ENCODE data around the gene RABL3. TPM values are rescaled to one million over a fixed set of nuclear protein-coding genes. Genes with fewer than 3 reads are reported as not detected.
"Not testable (repeated sequence)": the region's sequence is repeated elsewhere in the genome, so short reads cannot be mapped to it uniquely, and the experiment has no call there.

Gene RABL3
- total RNA-seq, 1 donor from 2014 or later: 16.6 TPM

- no peak for DNase-seq (ENCODE audit: low spot score)
Observed at GRCh38 chr3:120745466-120745865, 3.1 kb upstream of the RABL3 start.

DNA sequence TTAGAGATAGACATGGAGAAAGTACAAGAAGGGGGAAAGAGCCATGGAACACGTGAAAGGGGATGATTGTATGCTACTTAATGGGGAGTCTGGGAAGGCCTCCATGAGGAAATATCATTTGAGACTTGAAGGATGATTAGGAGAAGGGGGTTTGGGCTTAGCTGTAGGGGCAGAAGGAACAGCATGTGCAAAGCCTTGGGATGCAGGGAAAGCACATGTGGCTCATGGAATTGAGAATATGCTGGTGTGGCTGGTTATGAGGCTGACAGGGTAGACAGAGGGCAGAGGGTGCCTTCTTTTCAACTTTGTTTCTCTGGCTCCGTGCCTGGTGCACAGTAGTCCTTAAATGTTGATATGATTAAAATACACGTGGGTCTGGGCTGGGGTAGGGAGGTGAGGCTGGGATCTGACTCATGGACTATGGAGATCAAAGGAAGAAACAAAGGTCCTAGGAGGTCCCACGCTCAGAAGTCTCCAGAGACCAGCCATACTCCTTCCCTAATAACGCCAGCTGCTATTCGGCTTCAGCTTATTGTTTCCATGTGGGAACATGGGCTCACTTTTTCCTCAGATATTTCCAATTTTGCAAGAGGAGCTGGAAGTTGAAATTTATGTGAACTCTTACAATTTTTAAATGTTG is 1.4 kb upstream of the RABL3 start:
- DNase-seq (ENCODE audit: low spot score): no peak

- DNase-seq (ENCODE audit: low spot score): no peak
Observed at GRCh38 chr3:120742849-120743365, 591 bp upstream of the RABL3 start.

GRCh38 chr3:120741837-120742197 is 499 bp downstream of the RABL3 start:
- DNase-seq (ENCODE audit: low spot score): no peak

- no peak for DNase-seq (ENCODE audit: low spot score)
Observed at GRCh38 chr3:120741320-120741719, 996 bp downstream of the RABL3 start.

DNA sequence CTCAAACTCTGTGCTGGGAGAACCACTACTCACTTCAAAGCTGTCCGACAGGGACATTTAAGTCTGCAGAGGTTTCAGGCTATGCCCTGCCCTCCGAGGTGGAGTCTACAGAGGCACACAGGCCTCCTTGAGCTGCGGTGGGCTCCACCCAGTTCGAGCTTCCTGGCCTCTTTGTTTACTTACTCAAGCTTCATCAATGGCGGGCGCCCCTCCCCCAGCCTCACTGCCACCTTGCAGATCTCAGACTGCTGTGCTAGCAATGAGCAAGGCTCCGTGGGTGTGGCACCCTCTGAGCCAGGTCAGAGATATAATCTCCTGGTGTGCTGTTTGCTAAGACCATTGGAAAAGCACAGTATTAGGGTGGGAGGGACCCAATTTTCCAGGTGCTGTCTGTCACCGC is 4.3 kb downstream of the RABL3 start:
- DNase-seq (ENCODE audit: low spot score): not testable (repeated sequence)

- DNase-seq (ENCODE audit: low spot score): no peak
Observed at GRCh38 chr3:120730576-120731542, 11.5 kb downstream of the RABL3 start.

DNA sequence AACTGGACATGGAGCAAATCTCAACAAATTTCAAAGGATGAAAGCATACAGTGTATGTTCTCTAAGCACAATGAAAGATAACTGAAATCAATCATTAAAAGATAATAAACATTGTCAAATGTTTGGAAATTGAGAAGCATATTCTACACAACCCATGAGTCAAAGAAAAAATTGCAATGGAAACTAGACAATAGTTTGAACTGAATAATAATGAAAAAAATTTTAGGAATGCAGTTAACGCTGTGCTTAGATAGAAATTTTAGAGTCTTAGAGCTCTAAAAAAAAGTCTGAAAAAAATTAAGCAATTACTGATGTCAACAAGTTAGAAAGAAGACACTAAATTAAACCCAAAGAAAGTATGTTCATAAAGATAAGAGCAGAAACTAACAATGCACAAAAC is 15.5 kb downstream of the RABL3 start:
- no peak for DNase-seq (ENCODE audit: low spot score)

- DNase-seq (ENCODE audit: low spot score): not testable (repeated sequence)
Observed at GRCh38 chr3:120719167-120719834, 23.0 kb downstream of the RABL3 start.

- DNase-seq (ENCODE audit: low spot score): no peak
Observed at GRCh38 chr3:120713262-120713661, 29.1 kb downstream of the RABL3 start.

GRCh38 chr3:120710369-120710768 is 31.9 kb downstream of the RABL3 start:
- DNase-seq (ENCODE audit: low spot score): no peak

- no peak for DNase-seq (ENCODE audit: low spot score)
Observed at GRCh38 chr3:120708408-120708807, 33.9 kb downstream of the RABL3 start.

GRCh38 chr3:120706950-120707349 is 35.4 kb downstream of the RABL3 start:
- DNase-seq (ENCODE audit: low spot score): no peak

DNA sequence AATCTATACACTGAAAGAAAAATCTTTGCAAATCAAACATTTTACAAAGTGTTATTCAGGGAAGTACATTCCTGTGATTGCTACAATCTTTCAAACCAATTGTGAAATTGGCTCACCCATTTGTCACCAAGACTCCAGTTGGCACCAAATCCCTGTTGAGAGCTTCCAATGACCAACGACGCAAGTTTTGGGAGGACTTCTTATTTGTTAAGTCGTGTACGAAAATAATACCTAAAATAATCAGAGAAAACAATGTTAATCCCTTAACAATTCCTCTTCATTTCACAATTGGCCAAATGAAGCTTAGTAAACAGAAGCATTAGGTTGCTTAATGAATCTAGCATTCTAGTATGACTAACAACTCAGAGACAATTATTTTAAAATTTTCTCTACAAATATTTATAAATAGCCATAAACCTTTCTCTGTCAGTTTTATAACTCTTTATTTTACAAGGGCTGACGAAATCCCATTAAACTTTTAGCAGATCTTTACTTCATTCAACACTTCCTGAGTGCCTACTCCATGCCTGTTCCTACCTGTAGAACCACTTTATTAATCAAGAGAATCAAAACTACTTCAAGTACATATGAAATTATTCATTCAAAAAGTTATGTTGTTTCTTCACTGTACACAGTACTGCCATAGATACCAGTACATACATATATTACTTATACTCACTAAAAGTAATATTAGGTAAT is 36.3 kb downstream of the RABL3 start:
- DNase-seq (ENCODE audit: low spot score): no peak

- no peak for DNase-seq (ENCODE audit: low spot score)
Observed at GRCh38 chr3:120699333-120699732, 43.0 kb downstream of the RABL3 start.

- peak; percentile 93 for DNase-seq (ENCODE audit: low spot score)
Observed at GRCh38 chr3:120693439-120694171, 48.7 kb downstream of the RABL3 start.

- DNase-seq (ENCODE audit: low spot score): no peak
Observed at GRCh38 chr3:120689395-120689794, 52.9 kb downstream of the RABL3 start.

- DNase-seq (ENCODE audit: low spot score): peak; percentile 50
Observed at GRCh38 chr3:120688121-120688520, 54.2 kb downstream of the RABL3 start.

DNA sequence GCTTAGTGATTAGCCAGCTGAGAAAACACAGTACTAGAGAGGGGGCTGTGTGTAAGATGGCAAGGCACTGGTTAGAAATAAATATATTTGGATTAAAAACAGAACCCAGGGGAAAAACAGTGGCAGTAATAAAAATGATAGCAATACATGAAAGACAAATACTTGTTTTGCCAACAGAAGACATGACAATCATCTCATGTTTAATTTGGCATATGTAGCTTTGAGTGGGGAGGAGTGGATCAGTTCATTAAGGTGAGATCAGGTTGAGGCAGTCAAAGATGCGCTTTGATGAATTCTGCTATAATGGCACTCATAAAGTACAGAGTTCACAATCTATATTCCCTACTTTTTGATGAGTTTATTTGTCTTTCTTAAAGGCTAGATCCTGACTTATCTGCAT is 56.9 kb downstream of the RABL3 start:
- no peak for DNase-seq (ENCODE audit: low spot score)

DNA sequence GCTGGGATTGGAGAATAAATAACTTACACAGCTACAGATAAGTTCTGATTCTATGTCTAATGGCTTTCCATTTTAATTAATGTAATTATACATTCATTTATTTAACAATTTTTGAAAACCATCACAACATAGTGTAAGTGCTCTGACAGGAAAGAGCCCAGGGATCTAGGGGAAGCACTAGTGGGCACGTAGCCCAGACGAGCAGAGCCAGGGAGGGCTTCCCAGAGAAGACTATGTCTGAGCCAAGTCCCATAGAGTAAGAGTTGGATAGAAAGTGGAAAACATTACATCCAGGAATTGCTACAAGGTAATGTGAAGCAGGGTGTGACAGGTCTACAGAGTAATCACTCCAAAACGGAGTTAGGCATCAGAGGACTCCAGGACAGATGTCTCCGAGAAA is 57.4 kb downstream of the RABL3 start:
- peak; percentile 63 for DNase-seq (ENCODE audit: low spot score)

Data from umbilical cord (tissue), 2 donors.